Endothelial cell of umbilical vein (primary cell): ENCODE measurements around the gene TK2.

ENCODE experiments used
- GATA2 ChIP-seq: IDR thresholded peaks from 2 replicates; pipeline ENCODE4 v1.7.0; 2011; ENCODE audit warnings: low read depth, mild to moderate bottlenecking, moderate library complexity, mixed read lengths, low read length; ENCODE audit not compliant: insufficient read length, insufficient read depth
- POLR2A ChIP-seq: IDR thresholded peaks from 2 replicates; pipeline ENCODE4 v1.6.1; 2012; ENCODE audit warnings: low read depth, mild to moderate bottlenecking, control low read depth, low read length
- POLR2AphosphoS5 ChIP-seq: IDR thresholded peaks from 2 replicates; pipeline ENCODE4 v1.6.1; 2012; ENCODE audit warnings: low read depth, mild to moderate bottlenecking, control low read depth, low read length, moderate library complexity; ENCODE audit not compliant: insufficient read depth

DNA sequence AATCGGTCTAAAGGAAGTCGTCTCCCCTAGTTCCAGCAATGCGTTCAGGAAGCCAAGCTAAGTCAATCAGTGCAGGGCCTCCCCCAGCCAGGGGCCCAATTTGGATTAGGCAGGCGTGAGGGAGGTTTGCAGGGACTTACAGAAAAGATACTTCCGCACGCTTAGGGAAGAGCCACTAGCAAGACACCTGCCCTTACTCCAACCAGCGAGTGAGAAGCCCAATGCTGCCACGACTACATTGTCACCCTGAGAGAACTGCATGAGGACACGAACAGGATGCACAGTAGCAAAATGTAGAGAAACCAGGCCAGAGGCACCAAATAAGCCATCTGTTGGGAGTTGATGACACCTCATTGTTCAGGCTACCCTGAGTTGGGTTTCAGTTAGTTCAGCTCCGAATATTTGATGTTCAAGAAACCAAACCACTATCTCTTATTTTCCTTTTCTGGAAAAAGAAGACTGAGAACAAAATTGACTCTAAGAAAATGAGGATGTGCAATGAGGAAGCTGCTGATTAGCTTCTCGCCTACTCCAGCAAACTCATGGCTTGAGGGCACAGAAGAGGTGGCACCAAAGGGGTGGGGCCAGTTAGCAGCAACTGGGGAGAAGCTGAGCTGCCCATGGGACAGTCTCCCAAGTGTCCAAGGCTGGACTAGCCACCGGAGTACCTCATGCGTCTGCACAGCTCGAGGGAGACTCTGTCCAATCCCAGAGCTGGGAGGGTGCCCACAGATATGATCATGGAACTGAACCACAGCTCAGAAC lies 29.3 kb downstream of the TK2 start:
- TF ChIP-seq POLR2AphosphoS5 (no peak), GATA2 (no peak), POLR2A (no peak)
